DND-41 (cell line): ENCODE data around the gene TRERF1.

ENCODE experiments used
- ATAC-seq: fragments of 200-7000 bp; cut with Tn5 transposase; 3 replicates; pipeline ENCODE4 v1.9.1; 2021; ENCODE audit warnings: low read depth; ENCODE audit not compliant: insufficient read depth
- DNase-seq: peaks from one replicate; pipeline ENCODE4 v3.0.0-alpha.2; 2020
- H2AFZ ChIP-seq: 2 replicates; pipeline ENCODE4 v1.6.0; 2012; ENCODE audit warnings: low read depth, low read length
- H3K27ac ChIP-seq: 2 replicates; pipeline ENCODE4 v1.5.1; 2012; ENCODE audit warnings: low read length, inconsistent platforms
- H3K27me3 ChIP-seq: fragments of 200-600 bp; sonication (generic); 2 replicates; pipeline ENCODE4 v1.6.0; 2012; ENCODE audit warnings: low read length, mild to moderate bottlenecking, inconsistent platforms; ENCODE audit not compliant: insufficient read depth, poor library complexity
- H3K36me3 ChIP-seq: 2 replicates; pipeline ENCODE4 v1.5.1; 2012; ENCODE audit warnings: low read length, inconsistent platforms; ENCODE audit not compliant: insufficient read depth
- H3K4me1 ChIP-seq: 2 replicates; pipeline ENCODE4 v1.5.1; 2012; ENCODE audit warnings: mild to moderate bottlenecking, low read length; ENCODE audit not compliant: insufficient read depth
- H3K4me2 ChIP-seq: 2 replicates; pipeline ENCODE4 v1.6.0; 2012; ENCODE audit warnings: mild to moderate bottlenecking, moderate library complexity, low read length, inconsistent platforms; ENCODE audit not compliant: insufficient read depth
- H3K4me3 ChIP-seq, 2 experiments: fragments of 200-600 bp in 1 of 2; shearing (Covaris generic) in 1 of 2; 2 replicates each; pipeline ENCODE4 v1.5.1; 2012 to 2016; ENCODE audit warnings: inconsistent platforms in 2 of 2, low read length in 2 of 2, mild to moderate bottlenecking in 2 of 2, low read depth in 1 of 2, moderate library complexity in 1 of 2
- H3K79me2 ChIP-seq: 2 replicates; pipeline ENCODE4 v1.6.0; 2012; ENCODE audit warnings: low read length, inconsistent platforms; ENCODE audit not compliant: insufficient read depth
- H3K9ac ChIP-seq: 2 replicates; pipeline ENCODE4 v1.6.0; 2012; ENCODE audit warnings: low read depth, mild to moderate bottlenecking, inconsistent platforms, low read length, moderate library complexity
- H3K9me3 ChIP-seq: 2 replicates; pipeline ENCODE4 v1.5.1; 2012; ENCODE audit warnings: low read length, moderate library complexity, mild to moderate bottlenecking, inconsistent platforms; ENCODE audit not compliant: insufficient read depth, severe bottlenecking
- H4K20me1 ChIP-seq: 2 replicates; pipeline ENCODE4 v1.6.0; 2012; ENCODE audit warnings: low read length; ENCODE audit not compliant: insufficient read depth
- EZH2 ChIP-seq: IDR thresholded peaks from 3 replicates; pipeline ENCODE4 v1.6.1; 2012; ENCODE audit warnings: borderline replicate concordance, low read depth, mild to moderate bottlenecking, moderate library complexity, low read length, inconsistent platforms; ENCODE audit not compliant: severe bottlenecking
- TF ChIP-seq, protein P1 (sequence below): IDR thresholded peaks from 2 replicates; pipeline ENCODE4 v1.5.1; 2012; ENCODE audit warnings: borderline replicate concordance, low read length, moderate library complexity, mild to moderate bottlenecking; ENCODE audit not compliant: poor library complexity, severe bottlenecking; ENCODE audit errors: extremely low read depth

Gene TRERF1

DNA sequence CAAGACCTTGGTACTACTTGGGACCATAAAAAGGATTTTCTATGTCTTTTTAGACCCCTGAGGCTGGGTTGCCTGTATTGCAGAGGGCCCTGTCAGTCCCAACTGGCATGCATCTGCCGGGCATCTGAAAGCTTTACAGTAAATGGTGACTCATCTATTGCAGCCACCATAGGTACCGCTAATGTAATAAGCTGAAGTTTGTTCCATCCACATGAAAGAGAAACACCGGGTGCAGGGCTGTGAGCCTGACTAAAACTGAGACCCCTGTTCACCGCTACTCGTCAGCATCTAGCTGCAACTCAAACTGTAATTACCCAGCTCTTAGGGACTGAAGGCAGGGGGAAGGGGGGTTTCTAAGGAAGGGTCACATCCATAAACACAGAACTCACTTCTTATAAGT, 49.5 kb downstream of the TRERF1 start:
- no peak for DNase-seq
- Histone ChIP-seq H3K36me3 (no peaks in the 10 kb centered on the region), H3K27me3 (no peaks in the 10 kb centered on the region), H3K79me2 (0 out of 2 replicates have a peak, but pooled peaks cover 2% of the 10 kb centered on the region), H3K4me3 (no peak overlapping the region), H3K27ac (no peak overlapping the region), H3K4me1 (no peaks in the 10 kb centered on the region), H3K9ac (no peak overlapping the region), H3K4me2 (no peak overlapping the region), H2AFZ (no peak overlapping the region), H4K20me1 (peaks cover 56% of the 10 kb centered on the region), H3K9me3 (no peaks in the 10 kb centered on the region)
- TF ChIP-seq, protein P1, sequence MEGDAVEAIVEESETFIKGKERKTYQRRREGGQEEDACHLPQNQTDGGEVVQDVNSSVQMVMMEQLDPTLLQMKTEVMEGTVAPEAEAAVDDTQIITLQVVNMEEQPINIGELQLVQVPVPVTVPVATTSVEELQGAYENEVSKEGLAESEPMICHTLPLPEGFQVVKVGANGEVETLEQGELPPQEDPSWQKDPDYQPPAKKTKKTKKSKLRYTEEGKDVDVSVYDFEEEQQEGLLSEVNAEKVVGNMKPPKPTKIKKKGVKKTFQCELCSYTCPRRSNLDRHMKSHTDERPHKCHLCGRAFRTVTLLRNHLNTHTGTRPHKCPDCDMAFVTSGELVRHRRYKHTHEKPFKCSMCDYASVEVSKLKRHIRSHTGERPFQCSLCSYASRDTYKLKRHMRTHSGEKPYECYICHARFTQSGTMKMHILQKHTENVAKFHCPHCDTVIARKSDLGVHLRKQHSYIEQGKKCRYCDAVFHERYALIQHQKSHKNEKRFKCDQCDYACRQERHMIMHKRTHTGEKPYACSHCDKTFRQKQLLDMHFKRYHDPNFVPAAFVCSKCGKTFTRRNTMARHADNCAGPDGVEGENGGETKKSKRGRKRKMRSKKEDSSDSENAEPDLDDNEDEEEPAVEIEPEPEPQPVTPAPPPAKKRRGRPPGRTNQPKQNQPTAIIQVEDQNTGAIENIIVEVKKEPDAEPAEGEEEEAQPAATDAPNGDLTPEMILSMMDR = no peak
- TF ChIP-seq EZH2 = no peak
- peak; percentile 45; the same call in 2 of the 3 replicates for ATAC-seq

DNA sequence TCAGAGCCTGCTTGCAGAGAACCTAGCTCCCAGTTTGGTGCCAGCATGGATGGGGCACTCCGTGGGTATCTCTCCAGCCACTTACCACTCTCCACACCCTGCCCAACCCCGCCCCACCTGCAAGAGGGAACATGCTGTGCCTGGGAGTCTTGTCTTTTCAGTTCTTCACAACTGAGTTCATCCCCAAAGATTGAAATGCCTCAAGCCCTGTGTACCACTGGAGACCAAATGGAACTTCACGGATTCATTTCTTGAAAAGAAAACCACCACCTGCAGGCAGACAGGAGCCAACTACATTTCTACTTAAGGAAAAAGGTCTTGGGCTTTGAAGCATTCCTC, 50.1 kb downstream of the TRERF1 start:
- Histone ChIP-seq H4K20me1 (peaks cover 58% of the 10 kb centered on the region), H3K4me2 (no peak overlapping the region), H3K36me3 (no peaks in the 10 kb centered on the region), H3K4me3 (no peak overlapping the region), H2AFZ (no peak overlapping the region), H3K27me3 (no peaks in the 10 kb centered on the region), H3K27ac (no peak overlapping the region), H3K4me1 (no peaks in the 10 kb centered on the region), H3K9ac (no peak overlapping the region), H3K9me3 (no peaks in the 10 kb centered on the region), H3K79me2 (0 out of 2 replicates have a peak, but pooled peaks cover 2% of the 10 kb centered on the region)
- TF ChIP-seq, protein P1 = no peak
- no peak for TF ChIP-seq EZH2
- no peak for DNase-seq
- ATAC-seq = no peak

DNA sequence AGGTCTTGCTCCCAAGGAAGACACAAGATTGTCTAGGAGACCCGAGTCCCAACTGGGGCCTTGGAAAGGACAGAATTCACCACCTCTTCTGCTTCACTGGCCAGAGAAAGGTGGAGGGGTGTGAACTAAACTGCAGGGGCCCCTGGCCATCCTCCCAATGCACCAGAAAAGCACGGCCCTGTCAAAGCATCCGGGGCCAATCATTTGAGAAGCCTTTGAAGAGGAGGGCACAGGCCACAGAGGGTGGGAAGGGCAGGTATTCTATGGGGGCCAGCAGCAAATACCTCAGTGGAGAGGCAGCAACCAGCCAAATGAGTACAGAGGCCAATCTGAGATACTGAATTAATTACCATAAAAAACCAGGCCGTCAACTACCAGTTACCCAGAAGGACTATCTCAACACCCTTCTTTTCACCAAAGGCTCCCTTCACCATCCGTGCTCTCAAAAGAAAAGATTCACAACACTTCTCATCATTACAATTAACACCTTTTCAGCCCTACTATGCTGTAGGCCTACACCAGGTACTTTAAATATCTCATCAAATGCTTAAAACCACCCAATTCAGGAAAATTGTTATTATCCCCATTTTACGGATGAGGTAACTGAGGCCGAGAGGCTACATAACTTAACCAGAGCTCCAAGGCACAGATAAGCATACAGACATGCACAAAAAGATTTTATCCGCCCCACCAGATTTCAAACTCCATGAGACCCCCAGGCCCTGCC, 50.7 kb downstream of the TRERF1 start:
- peaks cover 53% of the 10 kb centered on the region for H4K20me1 ChIP-seq
- ATAC-seq (no peak), DNase-seq (no peak)
- no peaks in the 10 kb centered on the region for H3K27me3 ChIP-seq
- H3K4me1 ChIP-seq = no peaks in the 10 kb centered on the region
- no peak overlapping the region for H3K9ac ChIP-seq
- H3K27ac ChIP-seq = no peak overlapping the region
- H3K79me2 ChIP-seq = 0 out of 2 replicates have a peak, but pooled peaks cover 2% of the 10 kb centered on the region
- H3K4me2 ChIP-seq = no peak overlapping the region
- TF ChIP-seq, protein P1 = no peak
- TF ChIP-seq EZH2 = no peak
- H3K4me3 ChIP-seq = no peak overlapping the region
- H2AFZ ChIP-seq = no peak overlapping the region
- no peaks in the 10 kb centered on the region for H3K9me3 ChIP-seq
- H3K36me3 ChIP-seq = no peaks in the 10 kb centered on the region
